Kidney epithelial cell (primary cell): ENCODE results near the gene DUSP5. TPM values are rescaled to one million over a fixed set of nuclear protein-coding genes. Genes with fewer than 3 reads are reported as not detected.

Source experiments
- DNase-seq: peaks from one replicate; pipeline ENCODE4 v3.0.0-alpha.2; 2010; ENCODE audit warnings: low read depth
- H3K27me3 ChIP-seq: 2 replicates; pipeline ENCODE4 v1.6.0; 2011; ENCODE audit warnings: low read length; ENCODE audit not compliant: control insufficient read depth, insufficient read depth
- H3K36me3 ChIP-seq: 2 replicates; pipeline ENCODE4 v1.5.1; 2011; ENCODE audit warnings: low read length; ENCODE audit not compliant: control insufficient read depth, insufficient read depth
- H3K4me3 ChIP-seq: 2 replicates; pipeline ENCODE4 v1.5.1; 2011; ENCODE audit warnings: low read depth, mild to moderate bottlenecking, control low read depth, low read length
- total RNA-seq: library from RNA; depleted of rRNA; stranded (reverse); fragments of >200 nt; gene quantifications from 2 replicates; pipeline ENCODE4 v1.2.3, GENCODE V29; 2015
- TF ChIP-seq, protein P1 (sequence below): IDR thresholded peaks from 2 replicates; pipeline ENCODE4 v1.5.1; 2011; ENCODE audit warnings: mild to moderate bottlenecking, moderate library complexity, low read length, control low read depth, inconsistent platforms; ENCODE audit not compliant: insufficient read depth, poor library complexity, severe bottlenecking

DUSP5 gene
- total RNA-seq, 1 donor from 2014 or later: 88.4 TPM

DNA sequence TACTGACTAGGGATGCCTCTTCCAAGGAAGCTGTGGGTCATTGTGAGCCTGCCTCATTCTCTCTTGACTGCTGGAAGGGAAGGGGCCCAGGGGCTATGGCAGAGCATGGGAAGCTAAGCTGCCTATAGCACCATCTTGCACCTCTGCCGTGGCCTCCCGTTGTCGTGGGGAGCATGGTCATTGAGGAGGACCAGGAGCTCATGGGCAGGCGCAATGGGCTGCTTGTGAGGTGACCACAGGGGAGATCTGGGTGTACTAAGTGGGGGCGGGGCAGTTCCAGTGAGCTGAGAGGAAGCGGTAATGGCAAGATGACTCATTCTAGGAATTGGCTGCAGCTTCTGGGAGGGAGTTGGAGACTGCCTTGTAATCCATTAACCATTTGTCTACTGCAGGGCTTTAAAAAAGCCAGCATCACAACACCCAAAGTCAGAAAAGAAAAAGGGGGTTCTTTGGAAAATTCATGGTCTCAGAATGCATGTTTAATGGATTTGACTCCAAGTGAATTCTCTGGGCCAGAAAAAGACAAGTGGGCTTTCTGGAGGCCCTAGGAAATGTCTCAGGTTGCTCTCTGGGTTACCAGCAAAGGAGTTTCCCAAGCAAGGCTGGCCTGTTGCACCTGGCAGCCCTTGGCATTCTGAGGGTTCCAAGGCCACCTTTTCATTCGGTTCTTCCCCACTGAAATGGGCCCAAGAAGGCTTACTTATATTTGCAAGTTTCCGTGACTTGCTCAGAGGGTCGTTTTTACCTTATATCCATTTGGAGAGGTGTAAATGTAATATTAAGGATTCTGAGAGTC lies 3.6 kb downstream of the DUSP5 start:
- peak overlapping the region; percentile 64 for H3K4me3 ChIP-seq
- H3K27me3 ChIP-seq: no peaks in the 10 kb centered on the region
- TF ChIP-seq, protein P1, sequence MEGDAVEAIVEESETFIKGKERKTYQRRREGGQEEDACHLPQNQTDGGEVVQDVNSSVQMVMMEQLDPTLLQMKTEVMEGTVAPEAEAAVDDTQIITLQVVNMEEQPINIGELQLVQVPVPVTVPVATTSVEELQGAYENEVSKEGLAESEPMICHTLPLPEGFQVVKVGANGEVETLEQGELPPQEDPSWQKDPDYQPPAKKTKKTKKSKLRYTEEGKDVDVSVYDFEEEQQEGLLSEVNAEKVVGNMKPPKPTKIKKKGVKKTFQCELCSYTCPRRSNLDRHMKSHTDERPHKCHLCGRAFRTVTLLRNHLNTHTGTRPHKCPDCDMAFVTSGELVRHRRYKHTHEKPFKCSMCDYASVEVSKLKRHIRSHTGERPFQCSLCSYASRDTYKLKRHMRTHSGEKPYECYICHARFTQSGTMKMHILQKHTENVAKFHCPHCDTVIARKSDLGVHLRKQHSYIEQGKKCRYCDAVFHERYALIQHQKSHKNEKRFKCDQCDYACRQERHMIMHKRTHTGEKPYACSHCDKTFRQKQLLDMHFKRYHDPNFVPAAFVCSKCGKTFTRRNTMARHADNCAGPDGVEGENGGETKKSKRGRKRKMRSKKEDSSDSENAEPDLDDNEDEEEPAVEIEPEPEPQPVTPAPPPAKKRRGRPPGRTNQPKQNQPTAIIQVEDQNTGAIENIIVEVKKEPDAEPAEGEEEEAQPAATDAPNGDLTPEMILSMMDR: no peak
- peaks cover 5% of the 10 kb centered on the region for H3K36me3 ChIP-seq
- peak; percentile 91 for DNase-seq

DNA sequence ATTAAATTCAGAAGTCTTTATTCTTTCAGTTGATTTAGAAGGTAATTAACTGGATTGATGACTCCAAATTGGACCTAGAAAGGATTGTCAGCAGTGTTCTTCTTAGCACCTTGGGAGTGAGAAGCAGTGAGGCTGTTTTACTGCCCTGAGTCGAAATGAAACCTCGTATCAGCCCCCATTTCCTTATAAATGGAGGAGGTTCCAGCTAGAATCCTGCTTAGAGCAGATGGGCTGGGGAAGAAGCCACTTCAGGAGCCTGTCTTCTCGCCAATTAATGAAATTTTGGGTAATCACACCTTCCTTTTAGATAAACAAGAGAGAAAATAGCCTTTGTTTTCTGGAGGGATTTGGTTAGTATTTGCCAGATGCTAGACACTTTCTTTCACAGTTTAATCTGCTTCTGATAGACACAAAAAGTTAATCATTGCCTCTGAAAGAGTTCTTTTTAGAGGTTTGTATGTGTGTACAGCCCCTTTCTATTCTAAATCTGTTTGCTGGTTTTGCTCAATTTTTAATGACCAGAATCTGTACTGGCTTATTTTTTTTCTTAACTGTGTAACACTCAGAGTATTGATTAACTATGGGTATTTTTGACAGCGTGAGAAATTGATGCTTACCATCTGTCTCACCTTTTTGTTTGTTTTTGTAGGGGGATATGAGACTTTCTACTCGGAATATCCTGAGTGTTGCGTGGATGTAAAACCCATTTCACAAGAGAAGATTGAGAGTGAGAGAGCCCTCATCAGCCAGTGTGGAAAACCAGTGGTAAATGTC lies 4.6 kb downstream of the DUSP5 start:
- TF ChIP-seq, protein P1: no peak
- Histone ChIP-seq H3K27me3 (no peaks in the 10 kb centered on the region), H3K4me3 (no peak overlapping the region), H3K36me3 (peaks cover 5% of the 10 kb centered on the region)
- DNase-seq: no peak

DNA sequence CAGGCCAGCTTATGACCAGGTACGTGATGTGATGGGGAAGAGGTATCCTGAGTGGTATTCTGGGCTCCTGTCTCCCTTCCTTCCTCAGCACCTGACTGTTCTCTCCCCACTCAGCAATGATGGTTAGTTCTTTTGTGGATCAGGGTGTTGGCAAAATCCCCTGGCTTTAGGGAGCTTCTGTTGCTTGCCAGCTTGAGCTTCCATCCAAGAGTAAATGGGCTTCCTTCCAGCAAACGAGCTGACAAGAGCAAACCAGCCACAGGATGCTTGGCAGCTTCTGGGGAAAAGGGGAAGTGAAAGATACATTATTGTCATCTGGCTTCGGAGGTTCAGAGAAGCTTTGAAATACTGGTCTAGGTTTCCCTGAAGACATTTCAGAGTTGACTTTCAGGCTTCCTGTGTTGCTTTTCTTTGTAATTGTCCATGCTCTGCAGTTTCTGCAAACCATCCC lies 5.2 kb downstream of the DUSP5 start:
- H3K36me3 ChIP-seq: peaks cover 5% of the 10 kb centered on the region
- DNase-seq: no peak

DNA sequence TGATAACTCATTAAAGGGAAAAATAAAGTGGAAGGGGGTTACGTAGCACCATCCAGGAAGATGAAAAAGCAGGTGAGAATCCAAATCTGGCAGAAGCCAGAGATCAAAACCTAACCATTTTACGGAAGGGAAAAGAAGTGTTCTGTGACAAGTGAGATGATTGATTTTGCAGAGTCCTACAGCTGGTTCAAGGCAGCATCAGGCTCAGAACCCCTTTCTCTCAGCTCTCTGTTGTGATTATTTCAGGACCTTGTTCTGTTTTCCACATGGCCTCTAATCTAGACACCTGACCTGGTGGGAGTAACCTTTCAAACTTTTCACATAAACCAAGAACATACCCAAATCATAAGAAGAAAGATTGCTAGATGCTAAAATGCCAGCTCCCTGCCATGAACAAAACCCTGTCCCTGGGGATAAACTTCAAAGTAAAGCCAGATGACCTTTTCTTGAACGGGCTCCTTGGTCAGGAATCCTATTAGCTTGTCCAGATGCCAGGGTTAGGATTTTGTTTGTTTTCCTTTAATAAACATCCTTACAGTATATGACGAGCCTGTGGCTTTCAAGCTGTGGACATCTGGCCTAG lies 5.9 kb downstream of the DUSP5 start:
- TF ChIP-seq, protein P1: no peak
- Histone ChIP-seq H3K36me3 (peaks cover 5% of the 10 kb centered on the region), H3K27me3 (no peaks in the 10 kb centered on the region), H3K4me3 (no peak overlapping the region)
- no peak for DNase-seq

More for the DNA sequence above, 5.2 kb downstream of the DUSP5 start:
- TF ChIP-seq, protein P1: no peak
- H3K27me3 ChIP-seq: no peaks in the 10 kb centered on the region
- H3K4me3 ChIP-seq: no peak overlapping the region

DNA sequence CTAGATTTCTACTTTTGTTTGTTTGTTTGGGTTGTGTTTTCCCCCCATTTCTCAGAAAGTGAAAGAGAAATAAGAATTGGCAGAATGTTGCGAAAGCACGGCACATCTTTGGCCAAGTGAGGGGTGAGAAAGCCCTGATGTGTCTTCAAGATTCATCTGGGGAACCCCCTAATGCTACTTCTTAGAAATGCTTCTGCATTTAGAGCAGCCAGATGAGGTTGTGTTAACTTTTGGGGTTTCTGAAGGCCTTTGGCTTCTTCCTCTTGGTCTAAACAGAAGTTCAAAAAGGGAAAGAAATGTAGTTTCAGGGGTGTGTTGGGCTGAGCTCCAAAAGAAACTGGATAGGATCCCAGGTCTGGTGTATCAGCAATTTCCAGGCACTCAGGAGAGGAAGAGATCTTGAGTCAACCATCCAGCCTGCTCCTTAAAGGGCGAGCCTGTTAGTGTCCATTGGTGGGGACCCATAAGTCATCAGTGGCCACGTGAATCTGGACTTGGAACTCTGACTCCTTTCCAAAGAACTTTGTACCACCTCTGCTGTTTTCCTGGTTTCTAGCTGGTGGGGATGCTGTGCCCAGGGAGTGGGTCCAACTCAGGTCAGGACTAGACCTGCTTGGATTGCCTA lies 6.5 kb downstream of the DUSP5 start:
- Histone ChIP-seq H3K27me3 (no peaks in the 10 kb centered on the region), H3K36me3 (peaks cover 7% of the 10 kb centered on the region), H3K4me3 (no peak overlapping the region)
- TF ChIP-seq, protein P1: no peak
- DNase-seq: no peak
